Measurements from ENCODE around the gene SPAG16. TPM values are rescaled to one million over a fixed set of nuclear protein-coding genes. Genes with fewer than 3 reads are reported as not detected.

SPAG16 gene
- total RNA-seq, 1 experiment from 2014 or later = 13.0 TPM

DNA sequence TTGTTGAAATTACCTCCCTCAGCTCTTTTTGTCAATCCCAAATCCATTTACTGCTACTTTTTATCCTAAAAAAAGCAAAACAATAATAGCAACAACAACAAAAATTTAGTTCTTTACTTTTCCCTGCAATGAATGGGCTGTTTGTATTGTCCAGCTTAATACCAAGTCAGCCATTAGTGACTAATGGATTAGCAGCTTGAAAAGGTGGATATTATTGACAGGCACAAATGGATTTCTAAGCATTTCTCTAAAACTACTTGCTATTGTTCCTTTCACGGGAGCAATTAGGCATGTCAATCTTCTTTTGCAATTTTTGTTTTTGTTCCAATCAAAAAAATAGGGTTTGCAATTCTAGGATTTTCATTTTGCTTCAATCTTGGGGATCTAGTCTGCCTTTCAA is 32.1 kb upstream of the SPAG16 start:
- Histone ChIP-seq H3K9me3 (ENCODE audit: control insufficient read depth, insufficient read depth, low read depth, low read length) (no peaks in the 10 kb centered on the region), H3K36me3 (ENCODE audit: control insufficient read depth, insufficient read depth, low read length) (no peaks in the 10 kb centered on the region), H3K4me1 (ENCODE audit: control insufficient read depth, insufficient read depth, low read length) (no peaks in the 10 kb centered on the region), H3K4me3 (ENCODE audit: low read depth in 2 of 2, low read length in 2 of 2) (no peak overlapping the region), H3K27ac (ENCODE audit: low read length) (no peak overlapping the region; the same call in 1 of the 2 replicates), H3K27me3 (ENCODE audit: control insufficient read depth, insufficient read depth, low read length) (no peaks in the 10 kb centered on the region)
- POLR2A ChIA-PET = no interaction called here
- intact Hi-C loops (cut with micrococcal nuclease; ENCODE audit: unreplicated experiment) = no loop called here
- no TSS peak for BruUV-seq (replicated peaks)
- ATAC-seq = no peak
- no peak for DNase-seq (ENCODE audit: low read depth, low spot score)
- CTCF ChIA-PET = no interaction called here
- TF ChIP-seq SIN3A (IDR thresholded peaks at IDR 0.05; ENCODE audit: borderline replicate concordance, insufficient read depth, low read depth, low read length) (no peak), POLR2AphosphoS5 (IDR thresholded peaks at IDR 0.05; ENCODE audit: low read depth, low read length) (no peak)
- TF ChIP-seq, protein P1, sequence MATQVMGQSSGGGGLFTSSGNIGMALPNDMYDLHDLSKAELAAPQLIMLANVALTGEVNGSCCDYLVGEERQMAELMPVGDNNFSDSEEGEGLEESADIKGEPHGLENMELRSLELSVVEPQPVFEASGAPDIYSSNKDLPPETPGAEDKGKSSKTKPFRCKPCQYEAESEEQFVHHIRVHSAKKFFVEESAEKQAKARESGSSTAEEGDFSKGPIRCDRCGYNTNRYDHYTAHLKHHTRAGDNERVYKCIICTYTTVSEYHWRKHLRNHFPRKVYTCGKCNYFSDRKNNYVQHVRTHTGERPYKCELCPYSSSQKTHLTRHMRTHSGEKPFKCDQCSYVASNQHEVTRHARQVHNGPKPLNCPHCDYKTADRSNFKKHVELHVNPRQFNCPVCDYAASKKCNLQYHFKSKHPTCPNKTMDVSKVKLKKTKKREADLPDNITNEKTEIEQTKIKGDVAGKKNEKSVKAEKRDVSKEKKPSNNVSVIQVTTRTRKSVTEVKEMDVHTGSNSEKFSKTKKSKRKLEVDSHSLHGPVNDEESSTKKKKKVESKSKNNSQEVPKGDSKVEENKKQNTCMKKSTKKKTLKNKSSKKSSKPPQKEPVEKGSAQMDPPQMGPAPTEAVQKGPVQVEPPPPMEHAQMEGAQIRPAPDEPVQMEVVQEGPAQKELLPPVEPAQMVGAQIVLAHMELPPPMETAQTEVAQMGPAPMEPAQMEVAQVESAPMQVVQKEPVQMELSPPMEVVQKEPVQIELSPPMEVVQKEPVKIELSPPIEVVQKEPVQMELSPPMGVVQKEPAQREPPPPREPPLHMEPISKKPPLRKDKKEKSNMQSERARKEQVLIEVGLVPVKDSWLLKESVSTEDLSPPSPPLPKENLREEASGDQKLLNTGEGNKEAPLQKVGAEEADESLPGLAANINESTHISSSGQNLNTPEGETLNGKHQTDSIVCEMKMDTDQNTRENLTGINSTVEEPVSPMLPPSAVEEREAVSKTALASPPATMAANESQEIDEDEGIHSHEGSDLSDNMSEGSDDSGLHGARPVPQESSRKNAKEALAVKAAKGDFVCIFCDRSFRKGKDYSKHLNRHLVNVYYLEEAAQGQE (IDR thresholded peaks at IDR 0.05; ENCODE audit: insufficient read depth in 1 of 2, low read depth in 2 of 2, low read length in 1 of 2) = no peak
- TF ChIP-seq, protein P2, sequence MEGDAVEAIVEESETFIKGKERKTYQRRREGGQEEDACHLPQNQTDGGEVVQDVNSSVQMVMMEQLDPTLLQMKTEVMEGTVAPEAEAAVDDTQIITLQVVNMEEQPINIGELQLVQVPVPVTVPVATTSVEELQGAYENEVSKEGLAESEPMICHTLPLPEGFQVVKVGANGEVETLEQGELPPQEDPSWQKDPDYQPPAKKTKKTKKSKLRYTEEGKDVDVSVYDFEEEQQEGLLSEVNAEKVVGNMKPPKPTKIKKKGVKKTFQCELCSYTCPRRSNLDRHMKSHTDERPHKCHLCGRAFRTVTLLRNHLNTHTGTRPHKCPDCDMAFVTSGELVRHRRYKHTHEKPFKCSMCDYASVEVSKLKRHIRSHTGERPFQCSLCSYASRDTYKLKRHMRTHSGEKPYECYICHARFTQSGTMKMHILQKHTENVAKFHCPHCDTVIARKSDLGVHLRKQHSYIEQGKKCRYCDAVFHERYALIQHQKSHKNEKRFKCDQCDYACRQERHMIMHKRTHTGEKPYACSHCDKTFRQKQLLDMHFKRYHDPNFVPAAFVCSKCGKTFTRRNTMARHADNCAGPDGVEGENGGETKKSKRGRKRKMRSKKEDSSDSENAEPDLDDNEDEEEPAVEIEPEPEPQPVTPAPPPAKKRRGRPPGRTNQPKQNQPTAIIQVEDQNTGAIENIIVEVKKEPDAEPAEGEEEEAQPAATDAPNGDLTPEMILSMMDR (IDR thresholded peaks at IDR 0.05) = no peak
- in situ Hi-C loops (cut with HindIII; ENCODE audit: low pct_unique_long_range_greater_than_20kb, low sequenced_read_pairs) = no loop called here

DNA sequence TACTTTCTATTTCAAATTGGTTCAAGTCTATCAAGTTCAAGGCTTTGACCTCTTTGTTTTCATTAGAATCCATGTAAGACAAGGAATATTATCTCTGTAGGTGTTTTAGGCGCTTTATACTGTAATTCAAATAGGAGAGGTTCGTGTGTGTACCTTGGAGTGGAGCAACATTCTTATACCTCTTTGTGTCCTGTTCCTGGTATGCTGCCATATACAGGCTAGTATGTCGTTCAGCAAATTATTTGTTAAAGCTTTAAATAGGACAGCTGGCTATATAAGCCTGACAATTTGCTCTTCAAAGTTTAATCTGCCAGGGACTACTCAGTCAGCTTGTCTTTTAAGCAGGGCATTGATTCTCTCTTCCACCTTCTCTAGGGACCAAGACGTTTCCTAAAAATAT is 31.1 kb upstream of the SPAG16 start:
- POLR2A ChIA-PET = no interaction called here

More for the DNA sequence above, 31.1 kb upstream of the SPAG16 start:
- no peaks in the 10 kb centered on the region for H3K4me1 ChIP-seq (ENCODE audit: control insufficient read depth, insufficient read depth, low read length)
- no peaks in the 10 kb centered on the region for H3K36me3 ChIP-seq (ENCODE audit: control insufficient read depth, insufficient read depth, low read length)
- TF ChIP-seq SIN3A (IDR thresholded peaks at IDR 0.05; ENCODE audit: borderline replicate concordance, insufficient read depth, low read depth, low read length) (no peak), TCF7L2 (IDR thresholded peaks at IDR 0.05; ENCODE audit: low read depth, low read length) (no peak), POLR2AphosphoS5 (IDR thresholded peaks at IDR 0.05; ENCODE audit: low read depth, low read length) (no peak)
- TF ChIP-seq, protein P1 (IDR thresholded peaks at IDR 0.05; ENCODE audit: insufficient read depth in 1 of 2, low read depth in 2 of 2, low read length in 1 of 2) = no peak
- TF ChIP-seq, protein P2 (IDR thresholded peaks at IDR 0.05) = no peak
- no TSS peak for BruUV-seq (replicated peaks)
- H3K9me3 ChIP-seq (ENCODE audit: control insufficient read depth, insufficient read depth, low read depth, low read length) = no peaks in the 10 kb centered on the region
- DNase-seq (ENCODE audit: low read depth, low spot score) = no peak
- no peak overlapping the region for H3K27ac ChIP-seq (ENCODE audit: low read length)
- H3K4me3 ChIP-seq (ENCODE audit: low read depth in 2 of 2, low read length in 2 of 2) = no peak overlapping the region
- intact Hi-C loops (cut with micrococcal nuclease; ENCODE audit: unreplicated experiment) = no loop called here
- H3K27me3 ChIP-seq (ENCODE audit: control insufficient read depth, insufficient read depth, low read length) = no peaks in the 10 kb centered on the region
- no peak for ATAC-seq
- in situ Hi-C loops (cut with HindIII; ENCODE audit: low pct_unique_long_range_greater_than_20kb, low sequenced_read_pairs) = no loop called here
- CTCF ChIA-PET = interaction anchor here (0.7 kb wide), 1 partner anchor 765 kb away, joined by 3 read pairs; no protein-coding TSS in a partner anchor

Data from Panc1 (cell line).